A549 treated with ZK216348 at 1 μM for 4 hours (cell line): ENCODE data around the gene ZNF407. TPM values are rescaled to one million over a fixed set of nuclear protein-coding genes. Genes with fewer than 3 reads are reported as not detected.

Experiments used
- total RNA-seq: library from RNA; stranded (reverse); fragments of 200-300 nt; extraction: Qiagen RNA extraction; gene quantifications from 5 replicates; pipeline ENCODE4 v1.2.3, GENCODE V29; 2022; ENCODE audit warnings: low read depth

The ZNF407 gene
- 2.4 to 3.7 TPM (median 2.8 TPM) in 5 replicates for total RNA-seq

GRCh38 chr18:74597662-74598349 is at the start of gene ZNF407:
ZNF407 (plus strand) TSS chr18:74597870; CDS start chr18:74631020, 33,150 bp downstream.

Other genes with a start within 250 kb of the ZNF407 start
- not detected in 5 replicates for gene DIPK1C, start 140.6 kb upstream of the ZNF407 start, total RNA-seq
- 78.8 to 89.5 TPM (median 80.2 TPM) in 5 replicates for gene CNDP2, start 101.5 kb upstream of the ZNF407 start, total RNA-seq
- gene CNDP1, start 63.4 kb upstream of the ZNF407 start, total RNA-seq, result not detected in 5 replicates